DND-41 (cell line): ENCODE results near the gene RASAL1.

Experiments
- ATAC-seq: fragments of 200-7000 bp; cut with Tn5 transposase; 3 replicates; pipeline ENCODE4 v1.9.1; 2021; ENCODE audit warnings: low read depth; ENCODE audit not compliant: insufficient read depth
- DNase-seq: peaks from one replicate; pipeline ENCODE4 v3.0.0-alpha.2; 2020
- H2AFZ ChIP-seq: 2 replicates; pipeline ENCODE4 v1.6.0; 2012; ENCODE audit warnings: low read depth, low read length
- H3K27ac ChIP-seq: 2 replicates; pipeline ENCODE4 v1.5.1; 2012; ENCODE audit warnings: low read length, inconsistent platforms
- H3K27me3 ChIP-seq: fragments of 200-600 bp; sonication (generic); 2 replicates; pipeline ENCODE4 v1.6.0; 2012; ENCODE audit warnings: low read length, mild to moderate bottlenecking, inconsistent platforms; ENCODE audit not compliant: insufficient read depth, poor library complexity
- H3K36me3 ChIP-seq: 2 replicates; pipeline ENCODE4 v1.5.1; 2012; ENCODE audit warnings: low read length, inconsistent platforms; ENCODE audit not compliant: insufficient read depth
- H3K4me1 ChIP-seq: 2 replicates; pipeline ENCODE4 v1.5.1; 2012; ENCODE audit warnings: mild to moderate bottlenecking, low read length; ENCODE audit not compliant: insufficient read depth
- H3K4me2 ChIP-seq: 2 replicates; pipeline ENCODE4 v1.6.0; 2012; ENCODE audit warnings: mild to moderate bottlenecking, moderate library complexity, low read length, inconsistent platforms; ENCODE audit not compliant: insufficient read depth
- H3K4me3 ChIP-seq, 2 experiments: fragments of 200-600 bp in 1 of 2; shearing (Covaris generic) in 1 of 2; 2 replicates each; pipeline ENCODE4 v1.5.1; 2012 to 2016; ENCODE audit warnings: inconsistent platforms in 2 of 2, low read length in 2 of 2, mild to moderate bottlenecking in 2 of 2, low read depth in 1 of 2, moderate library complexity in 1 of 2
- H3K79me2 ChIP-seq: 2 replicates; pipeline ENCODE4 v1.6.0; 2012; ENCODE audit warnings: low read length, inconsistent platforms; ENCODE audit not compliant: insufficient read depth
- H3K9ac ChIP-seq: 2 replicates; pipeline ENCODE4 v1.6.0; 2012; ENCODE audit warnings: low read depth, mild to moderate bottlenecking, inconsistent platforms, low read length, moderate library complexity
- H3K9me3 ChIP-seq: 2 replicates; pipeline ENCODE4 v1.5.1; 2012; ENCODE audit warnings: low read length, moderate library complexity, mild to moderate bottlenecking, inconsistent platforms; ENCODE audit not compliant: insufficient read depth, severe bottlenecking
- H4K20me1 ChIP-seq: 2 replicates; pipeline ENCODE4 v1.6.0; 2012; ENCODE audit warnings: low read length; ENCODE audit not compliant: insufficient read depth
- EZH2 ChIP-seq: IDR thresholded peaks from 3 replicates; pipeline ENCODE4 v1.6.1; 2012; ENCODE audit warnings: borderline replicate concordance, low read depth, mild to moderate bottlenecking, moderate library complexity, low read length, inconsistent platforms; ENCODE audit not compliant: severe bottlenecking
- TF ChIP-seq, protein P1 (sequence below): IDR thresholded peaks from 2 replicates; pipeline ENCODE4 v1.5.1; 2012; ENCODE audit warnings: borderline replicate concordance, low read length, moderate library complexity, mild to moderate bottlenecking; ENCODE audit not compliant: poor library complexity, severe bottlenecking; ENCODE audit errors: extremely low read depth

RASAL1 gene

DNA sequence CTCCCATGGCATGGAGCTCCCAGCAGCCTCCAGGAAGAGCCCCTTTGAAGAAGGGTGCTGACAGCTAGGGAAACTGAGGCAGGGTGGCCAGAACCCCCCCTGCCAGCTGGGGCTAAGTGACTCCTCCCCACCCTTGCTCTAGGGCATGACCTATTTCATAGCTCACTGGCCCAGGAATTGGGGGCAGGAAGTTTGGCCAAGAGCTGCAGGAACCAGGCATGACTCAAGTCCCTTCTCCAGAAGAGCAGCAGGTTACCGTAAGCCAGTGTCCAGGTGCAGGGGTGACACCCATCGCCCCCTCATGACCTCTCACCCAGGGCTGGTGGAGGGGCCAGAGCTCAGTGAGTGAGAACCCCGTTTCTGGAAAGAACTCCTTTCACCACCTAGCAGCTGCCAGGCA lies 1.9 kb downstream of the RASAL1 start:
- no peaks in the 10 kb centered on the region for H3K9me3 ChIP-seq
- DNase-seq (no peak), ATAC-seq (no peak)
- no peak overlapping the region for H3K4me2 ChIP-seq
- H2AFZ ChIP-seq = no peak overlapping the region
- no peak overlapping the region for H3K4me3 ChIP-seq
- no peaks in the 10 kb centered on the region for H4K20me1 ChIP-seq
- TF ChIP-seq, protein P1, sequence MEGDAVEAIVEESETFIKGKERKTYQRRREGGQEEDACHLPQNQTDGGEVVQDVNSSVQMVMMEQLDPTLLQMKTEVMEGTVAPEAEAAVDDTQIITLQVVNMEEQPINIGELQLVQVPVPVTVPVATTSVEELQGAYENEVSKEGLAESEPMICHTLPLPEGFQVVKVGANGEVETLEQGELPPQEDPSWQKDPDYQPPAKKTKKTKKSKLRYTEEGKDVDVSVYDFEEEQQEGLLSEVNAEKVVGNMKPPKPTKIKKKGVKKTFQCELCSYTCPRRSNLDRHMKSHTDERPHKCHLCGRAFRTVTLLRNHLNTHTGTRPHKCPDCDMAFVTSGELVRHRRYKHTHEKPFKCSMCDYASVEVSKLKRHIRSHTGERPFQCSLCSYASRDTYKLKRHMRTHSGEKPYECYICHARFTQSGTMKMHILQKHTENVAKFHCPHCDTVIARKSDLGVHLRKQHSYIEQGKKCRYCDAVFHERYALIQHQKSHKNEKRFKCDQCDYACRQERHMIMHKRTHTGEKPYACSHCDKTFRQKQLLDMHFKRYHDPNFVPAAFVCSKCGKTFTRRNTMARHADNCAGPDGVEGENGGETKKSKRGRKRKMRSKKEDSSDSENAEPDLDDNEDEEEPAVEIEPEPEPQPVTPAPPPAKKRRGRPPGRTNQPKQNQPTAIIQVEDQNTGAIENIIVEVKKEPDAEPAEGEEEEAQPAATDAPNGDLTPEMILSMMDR = no peak
- TF ChIP-seq EZH2 = no peak
- H3K79me2 ChIP-seq = no peaks in the 10 kb centered on the region
- H3K4me1 ChIP-seq = peaks cover 5% of the 10 kb centered on the region; the same call in 1 of the 2 replicates
- no peak overlapping the region for H3K27ac ChIP-seq
- H3K9ac ChIP-seq = no peak overlapping the region
- no peaks in the 10 kb centered on the region for H3K36me3 ChIP-seq
- H3K27me3 ChIP-seq = no peaks in the 10 kb centered on the region

DNA sequence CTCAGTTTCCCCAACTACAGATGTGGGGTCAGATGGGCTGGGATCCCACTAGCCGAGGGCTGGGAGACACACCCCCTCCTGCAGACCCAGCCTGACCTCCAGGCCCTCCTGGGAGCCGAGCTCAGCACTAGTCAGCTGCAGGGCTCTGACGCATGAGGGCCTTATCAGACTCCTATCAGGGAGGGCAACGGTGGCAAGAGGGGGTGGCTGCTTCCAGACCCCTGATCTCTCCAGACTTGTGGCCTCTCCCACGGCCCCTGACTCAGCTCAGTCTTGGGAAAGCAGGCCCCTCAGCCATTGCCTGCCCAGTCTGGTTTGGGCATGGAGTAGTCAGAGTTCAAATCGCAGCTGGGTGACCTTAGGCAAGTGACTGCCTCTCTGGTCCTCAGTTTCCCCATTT lies 2.5 kb downstream of the RASAL1 start:
- DNase-seq (no peak), ATAC-seq (no peak)
- H3K4me3 ChIP-seq = no peak overlapping the region
- H4K20me1 ChIP-seq = no peaks in the 10 kb centered on the region
- TF ChIP-seq, protein P1 = no peak
- TF ChIP-seq EZH2 = no peak
- H3K9ac ChIP-seq = no peak overlapping the region
- no peaks in the 10 kb centered on the region for H3K9me3 ChIP-seq
- no peaks in the 10 kb centered on the region for H3K79me2 ChIP-seq
- H3K27ac ChIP-seq = no peak overlapping the region
- no peak overlapping the region for H3K4me2 ChIP-seq
- no peak overlapping the region for H2AFZ ChIP-seq
- no peaks in the 10 kb centered on the region for H3K36me3 ChIP-seq
- no peaks in the 10 kb centered on the region for H3K27me3 ChIP-seq
- H3K4me1 ChIP-seq = peaks cover 6% of the 10 kb centered on the region

DNA sequence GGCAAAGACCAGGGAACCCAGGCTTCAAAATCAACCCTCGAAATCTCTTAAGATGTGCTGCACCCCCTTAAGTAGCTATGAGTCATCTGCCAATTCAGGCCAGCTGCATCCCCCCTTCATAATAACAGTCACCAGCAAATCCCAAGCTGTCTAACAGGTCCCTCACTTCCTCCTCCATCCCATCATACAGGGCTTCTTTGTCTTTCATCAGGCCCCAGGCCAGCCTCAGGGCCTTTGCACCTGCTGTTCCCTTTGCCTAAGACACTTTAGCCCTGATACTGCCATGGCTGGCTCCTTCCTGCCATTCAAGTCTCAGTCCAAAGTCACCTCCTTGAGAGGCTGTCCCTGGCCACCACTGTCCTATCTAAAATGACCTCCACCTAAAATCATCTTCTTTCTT lies 4.0 kb downstream of the RASAL1 start:
- Histone ChIP-seq H3K9ac (no peak overlapping the region), H3K4me2 (no peak overlapping the region), H3K27me3 (no peaks in the 10 kb centered on the region), H3K4me1 (peaks cover 18% of the 10 kb centered on the region), H3K27ac (no peak overlapping the region), H3K4me3 (no peak overlapping the region), H3K79me2 (no peaks in the 10 kb centered on the region), H4K20me1 (no peaks in the 10 kb centered on the region), H3K36me3 (no peaks in the 10 kb centered on the region), H2AFZ (no peak overlapping the region), H3K9me3 (no peaks in the 10 kb centered on the region)
- TF ChIP-seq EZH2 = no peak
- TF ChIP-seq, protein P1 = no peak
- no peak for ATAC-seq
- DNase-seq = no peak

DNA sequence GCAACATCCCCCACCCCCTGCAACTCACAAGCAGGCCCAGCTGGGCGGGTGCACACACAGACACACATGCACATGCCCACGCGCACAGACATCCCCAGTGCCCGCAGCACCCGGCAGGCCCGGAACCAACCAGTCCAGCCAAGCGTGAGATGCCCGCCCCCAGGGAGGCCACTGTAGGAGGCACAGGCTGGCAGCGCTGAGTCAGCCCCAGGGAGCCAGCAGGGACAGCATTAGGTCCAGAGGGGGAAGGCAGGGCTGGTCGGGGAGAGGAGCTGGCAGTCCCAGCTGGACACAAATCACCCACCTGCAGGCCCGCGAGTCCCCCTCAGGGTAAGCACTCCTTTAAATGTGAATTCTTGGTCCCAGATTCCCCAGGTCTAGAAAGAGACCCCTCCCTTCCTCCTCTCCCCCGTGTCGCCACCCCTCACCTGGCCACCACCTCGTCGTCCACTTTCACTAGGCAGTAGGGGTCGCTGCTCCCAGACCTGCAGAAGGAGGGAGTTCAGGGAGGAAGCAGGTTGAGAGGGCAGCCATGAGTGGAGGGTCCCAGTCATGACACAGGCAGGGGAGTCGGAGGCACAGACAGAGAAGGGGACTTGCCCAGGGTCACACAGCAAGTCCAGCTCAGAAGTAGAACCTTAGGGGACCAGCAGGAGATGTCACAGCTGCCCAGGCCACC lies 5.0 kb downstream of the RASAL1 start:
- H3K4me2 ChIP-seq = no peak overlapping the region
- H2AFZ ChIP-seq = no peak overlapping the region
- no peaks in the 10 kb centered on the region for H3K36me3 ChIP-seq
- no peaks in the 10 kb centered on the region for H3K79me2 ChIP-seq
- TF ChIP-seq, protein P1 = peak; percentile 14
- TF ChIP-seq EZH2 = no peak
- H4K20me1 ChIP-seq = no peaks in the 10 kb centered on the region
- ATAC-seq (no peak), DNase-seq (no peak)
- no peak overlapping the region for H3K4me3 ChIP-seq
- H3K4me1 ChIP-seq = peaks cover 18% of the 10 kb centered on the region
- H3K27me3 ChIP-seq = no peaks in the 10 kb centered on the region
- H3K9me3 ChIP-seq = no peaks in the 10 kb centered on the region
- H3K27ac ChIP-seq = no peak overlapping the region
- no peak overlapping the region for H3K9ac ChIP-seq
